ENCODE results near the gene TMC4.

DNA sequence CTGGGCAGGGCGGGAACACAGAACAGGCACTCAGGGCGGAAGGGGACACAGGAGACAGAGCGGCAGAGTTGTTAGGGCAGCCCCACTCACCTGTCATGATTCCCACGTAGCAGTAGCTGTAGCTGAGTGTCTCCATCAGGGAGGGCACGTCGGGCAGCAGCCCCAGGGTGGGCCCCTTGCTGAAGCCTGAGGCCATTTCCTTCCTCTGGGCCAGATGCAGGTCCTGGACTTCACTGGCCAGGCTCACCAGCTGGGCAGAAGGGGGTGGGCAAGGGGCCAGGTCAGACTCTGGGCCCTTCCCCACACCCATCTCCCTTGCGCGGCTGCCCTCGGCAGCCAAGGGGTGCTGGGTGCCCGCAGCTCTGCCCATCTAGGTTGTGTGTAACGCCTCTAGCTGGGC, 10.5 kb upstream of the TMC4 start:
- TF ChIP-seq CTCF (IDR thresholded peaks at IDR 0.05): no peak
- no peak for TF ChIP-seq POLR2A (IDR thresholded peaks at IDR 0.05)
- TF ChIP-seq EP300 (IDR thresholded peaks at IDR 0.05): no peak

Data from gastroesophageal sphincter (tissue), 3 donors.